ENCODE results near the gene HELZ.

The HELZ gene

DNA sequence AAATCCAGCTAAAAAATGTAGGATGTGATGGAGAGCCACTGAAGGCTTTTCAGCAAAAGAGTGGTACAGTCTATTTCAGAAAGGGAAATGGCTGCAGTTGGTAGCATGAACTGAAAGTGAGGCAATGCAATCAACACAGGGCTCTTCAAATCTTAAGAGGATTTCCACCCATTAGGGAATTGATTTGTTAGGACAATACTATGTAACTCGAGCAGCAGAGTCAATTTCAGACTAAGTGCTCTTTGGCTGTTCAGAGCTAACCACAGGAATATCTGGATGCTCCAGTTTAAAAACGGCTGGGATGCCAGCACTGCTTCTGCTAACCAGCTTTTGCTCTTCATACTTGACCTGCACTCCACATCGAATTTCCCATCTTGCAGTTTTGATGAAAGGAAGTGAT is 176.0 kb downstream of the HELZ start:
- DNase-seq, result peak; percentile 49

DNA sequence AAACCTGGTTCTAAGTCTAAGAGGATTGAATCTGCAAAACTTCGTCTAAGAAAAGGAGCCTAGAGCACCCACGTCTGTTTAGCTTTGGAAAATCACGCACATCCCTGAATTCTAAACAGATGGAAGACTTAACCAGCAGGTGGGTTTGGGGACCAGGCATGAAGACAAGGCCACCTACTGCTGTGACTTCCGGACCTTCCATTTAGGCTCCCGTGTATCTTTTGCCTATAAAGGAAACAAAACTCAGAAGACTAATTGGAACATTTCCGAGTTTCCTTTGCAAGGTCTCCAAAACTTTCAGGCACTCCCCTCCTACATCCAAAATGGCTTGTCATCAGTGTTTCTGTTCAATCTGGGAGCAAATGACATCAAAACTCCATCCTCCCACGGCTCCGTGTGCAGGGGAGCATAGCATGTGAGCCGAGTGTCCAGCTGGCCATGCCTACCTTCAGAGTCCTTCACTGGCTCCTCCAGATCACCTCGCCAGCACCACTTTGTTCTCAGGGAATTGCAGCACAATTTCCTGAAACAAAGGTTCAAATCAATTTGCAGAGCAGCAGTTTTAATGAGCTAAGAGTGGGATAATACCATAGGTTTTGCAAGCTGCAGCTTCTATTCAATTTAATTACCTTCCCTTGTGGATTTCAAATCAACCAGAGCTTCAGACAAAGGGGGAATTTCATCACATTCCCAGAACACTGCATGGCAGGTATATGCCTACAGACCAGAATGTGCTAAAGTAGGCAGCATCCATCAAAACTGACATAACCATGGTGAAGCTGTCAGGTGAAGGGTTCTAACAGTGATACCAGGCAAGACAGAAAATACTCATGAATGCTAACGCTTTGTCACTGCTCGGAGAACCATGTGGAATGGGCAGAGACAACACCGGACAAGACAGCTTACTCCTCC is 177.2 kb downstream of the HELZ start:
- DNase-seq, result no peak

DNA sequence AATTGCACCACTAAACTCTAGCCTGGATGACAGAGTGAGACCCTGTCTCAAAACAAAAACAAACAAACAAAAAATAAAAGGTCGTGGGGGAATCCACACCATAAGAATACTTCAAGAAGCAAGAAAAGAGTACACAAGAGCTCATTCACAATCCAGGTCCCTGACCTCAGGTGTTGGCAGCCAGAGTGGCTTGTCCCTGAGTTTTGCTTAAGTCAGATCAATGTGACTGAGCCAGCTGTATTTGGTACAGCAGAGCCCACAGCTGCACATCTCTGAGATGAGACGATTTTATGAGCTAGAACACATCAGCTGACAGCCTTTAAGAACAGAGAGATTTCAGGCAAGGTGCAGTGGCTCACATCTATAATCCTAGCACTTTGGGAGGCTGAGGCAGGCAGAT is 178.3 kb downstream of the HELZ start:
- no peak for DNase-seq

DNA sequence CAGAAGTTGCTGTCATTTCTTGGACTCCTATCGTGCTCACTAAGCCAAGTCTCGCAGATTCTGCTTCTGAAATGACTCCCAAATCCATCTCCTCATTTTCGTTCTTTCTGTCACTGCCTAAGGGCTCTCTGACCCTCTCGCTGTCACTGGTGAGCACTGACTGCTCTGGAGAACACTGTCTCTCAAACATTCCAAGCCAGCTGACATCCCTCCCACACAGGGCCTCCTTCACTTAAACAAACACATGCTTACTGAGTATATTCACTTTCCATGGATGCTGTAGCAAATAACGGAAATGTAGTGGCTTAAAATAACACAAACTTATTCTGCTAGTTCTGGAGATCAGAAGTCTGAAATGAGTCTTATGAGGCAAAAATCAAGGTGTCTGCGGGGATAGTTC is 181.9 kb downstream of the HELZ start:
- DNase-seq, result no peak

DNA sequence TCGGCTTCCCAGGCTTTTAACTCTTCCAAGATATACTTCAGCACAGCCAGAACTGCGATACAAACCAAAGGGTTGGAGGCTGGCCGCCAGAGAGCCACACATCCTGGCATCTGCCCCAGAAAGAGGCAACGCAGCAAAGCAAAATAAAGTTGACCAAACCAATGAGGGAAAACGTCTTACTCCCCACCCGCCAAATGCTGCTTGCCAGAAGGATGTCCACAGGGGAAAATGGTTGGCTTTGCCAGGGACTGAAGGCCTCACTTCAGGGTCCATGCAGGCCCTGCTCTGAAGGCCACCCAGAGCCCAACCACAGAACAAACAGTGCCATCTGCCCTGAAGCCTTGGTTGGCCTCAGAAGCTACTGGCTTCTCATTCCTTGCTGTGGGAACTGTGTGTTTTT is 185.6 kb downstream of the HELZ start:
- DNase-seq, result no peak

DNA sequence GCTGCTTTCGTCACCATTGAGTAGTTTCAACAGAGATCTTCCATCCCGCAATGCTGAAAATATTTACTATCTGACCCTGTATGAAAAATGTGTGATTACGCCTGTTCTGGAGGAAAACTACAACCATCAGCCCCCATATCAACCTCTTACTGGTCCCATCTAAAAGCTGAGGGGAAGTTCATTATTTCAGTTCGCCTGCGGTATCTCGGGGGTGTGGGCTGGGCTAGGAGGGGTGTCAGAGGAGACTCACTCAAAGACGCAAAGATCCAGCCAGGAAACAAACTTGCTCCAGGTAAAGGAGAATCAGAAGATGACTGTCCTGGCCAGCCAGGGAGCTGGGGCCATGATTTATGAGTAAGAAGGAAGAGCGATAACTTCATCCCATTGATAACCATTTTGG is 187.0 kb downstream of the HELZ start:
- DNase-seq, result no peak

DNA sequence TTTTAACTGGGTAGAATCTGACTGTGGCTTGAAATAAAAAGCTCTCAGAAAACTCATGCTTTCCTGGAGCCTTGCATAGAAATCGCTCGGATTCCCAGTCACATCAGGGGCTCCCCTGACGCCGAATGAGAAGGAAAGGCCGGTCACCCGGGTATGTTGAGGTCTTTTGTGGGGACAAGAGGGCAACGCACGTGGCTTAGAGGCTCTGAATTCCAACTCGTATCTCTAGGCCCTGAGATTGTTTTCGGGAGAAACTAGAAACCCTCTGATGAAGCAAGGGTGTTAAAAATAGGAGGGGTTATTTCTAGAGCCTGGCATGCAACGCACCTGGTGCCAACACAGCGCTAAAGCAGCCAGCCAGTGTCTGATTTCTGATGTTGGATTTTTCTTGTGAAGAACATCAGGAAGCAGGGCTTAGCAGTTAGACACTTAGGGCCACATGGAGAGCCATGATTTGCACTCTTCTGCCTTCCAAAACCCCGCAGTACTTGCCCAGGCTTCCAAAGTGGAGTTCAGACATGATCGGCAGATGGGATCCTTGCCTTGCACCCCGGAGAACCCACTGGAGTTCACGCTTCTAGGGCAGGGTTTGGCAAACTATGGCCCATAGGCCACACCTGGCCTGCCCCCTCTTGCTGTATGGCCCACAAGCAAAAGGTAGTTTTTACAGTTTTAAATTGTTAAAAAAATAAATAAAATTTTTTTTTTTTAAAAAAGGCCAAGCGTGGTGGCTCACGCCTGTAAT is 188.1 kb downstream of the HELZ start:
- DNase-seq, result no peak

DNA sequence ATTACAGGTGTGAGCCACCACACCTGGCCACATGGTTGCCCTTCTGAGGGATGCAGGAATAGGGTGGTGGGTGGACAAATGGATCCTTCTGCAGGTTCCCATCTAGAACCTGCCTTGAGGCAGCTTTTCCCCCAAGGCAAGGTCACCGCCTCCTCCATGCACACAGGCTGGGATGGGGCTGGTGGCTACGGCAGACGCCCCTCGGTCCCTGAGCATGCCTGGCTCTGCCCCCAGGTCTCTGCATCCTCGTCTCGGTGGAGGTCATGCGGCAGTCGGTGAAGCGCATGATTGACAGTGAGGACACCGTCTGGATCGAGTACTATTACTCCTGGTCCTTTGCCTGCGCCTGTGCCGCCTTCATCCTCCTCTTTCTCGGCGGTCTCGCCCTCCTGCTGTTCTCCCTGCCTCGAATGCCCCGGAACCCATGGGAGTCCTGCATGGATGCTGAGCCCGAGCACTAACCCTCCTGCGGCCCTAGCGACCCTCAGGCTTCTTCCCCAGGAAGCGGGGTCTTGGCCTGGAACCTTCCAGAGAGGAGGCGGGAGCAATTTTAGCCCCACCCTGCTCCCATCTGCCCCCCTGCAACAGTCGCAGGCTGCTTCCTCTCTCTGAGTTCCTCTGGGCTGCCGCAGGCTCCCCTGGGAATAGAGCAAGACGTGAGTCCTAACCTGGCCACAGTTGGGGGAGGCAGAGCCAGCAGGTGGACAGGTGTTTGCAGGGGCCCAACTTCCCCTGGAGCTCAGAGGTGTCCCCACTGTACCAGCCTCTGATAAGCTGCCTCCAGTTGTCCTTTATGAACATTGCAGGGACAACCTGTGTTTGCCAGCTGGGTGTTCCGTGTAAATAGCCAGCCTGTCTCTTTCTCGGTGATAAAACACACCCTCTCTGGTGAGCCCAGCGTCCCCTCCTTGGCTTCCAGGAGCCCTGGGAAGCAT is 188.9 kb downstream of the HELZ start:
- no peak for DNase-seq

DNA sequence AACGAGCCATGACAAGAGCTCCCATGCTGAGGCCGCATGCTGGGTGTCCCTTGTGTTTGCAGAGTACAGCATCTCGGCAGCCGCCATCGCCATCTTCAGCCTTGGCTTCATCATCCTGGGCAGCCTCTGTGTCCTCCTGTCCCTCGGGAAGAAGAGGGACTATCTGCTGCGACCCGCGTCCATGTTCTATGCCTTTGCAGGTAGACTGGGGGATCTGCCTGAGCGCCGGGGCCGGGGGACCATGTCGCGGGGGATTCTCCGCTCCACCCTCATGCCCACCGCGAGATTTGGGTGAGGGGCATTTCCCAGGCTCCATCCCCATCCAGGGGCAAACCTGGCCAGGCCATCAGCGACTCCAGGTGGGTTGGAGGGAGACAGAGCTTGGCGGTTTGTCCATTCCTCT is 190.0 kb downstream of the HELZ start:
- no peak for DNase-seq

DNA sequence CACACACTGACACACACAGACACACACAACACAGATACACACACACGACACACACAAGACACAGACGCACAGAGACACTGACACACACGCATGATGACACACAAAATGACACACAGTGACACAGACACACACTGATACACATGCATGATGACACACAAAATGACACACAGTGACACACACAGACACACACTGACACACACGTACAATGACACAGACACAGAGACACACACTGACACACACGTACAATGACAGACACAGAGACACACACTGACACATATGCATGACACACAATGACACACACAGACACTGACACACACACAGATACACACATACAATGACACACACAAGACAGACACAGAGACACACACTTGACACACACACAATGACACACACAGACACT is 190.4 kb downstream of the HELZ start:
- no peak for DNase-seq

DNA sequence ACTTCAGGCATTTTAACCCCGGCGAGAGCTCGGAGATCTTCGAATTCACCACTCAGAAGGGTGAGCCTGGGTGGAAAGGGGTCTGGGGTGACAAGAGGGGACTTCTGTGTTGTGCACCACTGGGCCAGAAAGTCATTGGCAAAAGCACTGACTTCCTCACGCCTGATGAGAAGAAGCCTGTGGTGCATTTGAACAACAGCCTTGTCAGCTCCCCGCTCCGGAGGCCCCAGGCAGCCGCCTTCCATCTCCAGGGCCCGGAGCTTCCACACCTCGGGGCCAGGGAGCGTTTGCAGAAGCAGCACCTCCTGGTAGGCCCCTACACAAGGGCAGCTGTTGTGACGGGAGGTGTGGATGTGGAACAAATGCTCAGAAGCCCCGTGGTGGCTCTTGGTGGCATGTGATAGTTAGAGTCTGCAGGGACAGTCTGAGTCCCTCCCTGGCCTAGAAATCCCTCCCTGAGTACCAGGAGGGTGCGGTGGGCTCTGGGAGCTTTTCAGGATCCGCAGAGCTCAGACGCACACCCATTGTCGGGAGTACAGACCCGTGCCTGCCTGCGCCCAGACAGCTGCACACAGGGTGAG is 190.9 kb downstream of the HELZ start:
- no peak for DNase-seq

DNA sequence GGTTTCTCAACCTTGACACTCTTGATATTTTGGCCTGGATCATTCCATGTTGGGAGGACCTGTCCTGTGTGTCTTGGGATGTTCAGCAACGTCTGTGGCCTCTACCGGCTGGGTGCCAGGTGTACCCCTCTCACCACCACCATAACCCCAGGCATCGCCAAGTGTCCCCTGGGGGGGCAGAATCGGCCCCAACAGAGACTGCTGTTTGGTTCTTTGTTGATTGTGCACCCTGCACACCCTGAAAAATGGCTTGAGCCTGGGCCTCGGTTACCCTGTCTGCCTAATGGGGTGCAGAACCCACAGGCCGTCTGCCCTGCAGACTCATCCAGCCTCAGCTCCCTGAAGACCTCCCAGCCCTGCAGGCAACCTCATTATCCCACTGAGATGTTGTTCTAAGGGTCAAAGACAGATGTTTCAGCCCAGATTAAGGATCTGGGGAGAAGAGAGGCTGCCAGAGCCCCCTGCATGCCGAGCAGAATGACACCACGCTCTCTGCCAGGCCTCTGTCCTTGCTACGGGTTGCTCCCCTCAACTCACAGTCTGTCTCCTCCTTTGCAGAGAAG is 191.5 kb downstream of the HELZ start:
- DNase-seq, result no peak

DNA sequence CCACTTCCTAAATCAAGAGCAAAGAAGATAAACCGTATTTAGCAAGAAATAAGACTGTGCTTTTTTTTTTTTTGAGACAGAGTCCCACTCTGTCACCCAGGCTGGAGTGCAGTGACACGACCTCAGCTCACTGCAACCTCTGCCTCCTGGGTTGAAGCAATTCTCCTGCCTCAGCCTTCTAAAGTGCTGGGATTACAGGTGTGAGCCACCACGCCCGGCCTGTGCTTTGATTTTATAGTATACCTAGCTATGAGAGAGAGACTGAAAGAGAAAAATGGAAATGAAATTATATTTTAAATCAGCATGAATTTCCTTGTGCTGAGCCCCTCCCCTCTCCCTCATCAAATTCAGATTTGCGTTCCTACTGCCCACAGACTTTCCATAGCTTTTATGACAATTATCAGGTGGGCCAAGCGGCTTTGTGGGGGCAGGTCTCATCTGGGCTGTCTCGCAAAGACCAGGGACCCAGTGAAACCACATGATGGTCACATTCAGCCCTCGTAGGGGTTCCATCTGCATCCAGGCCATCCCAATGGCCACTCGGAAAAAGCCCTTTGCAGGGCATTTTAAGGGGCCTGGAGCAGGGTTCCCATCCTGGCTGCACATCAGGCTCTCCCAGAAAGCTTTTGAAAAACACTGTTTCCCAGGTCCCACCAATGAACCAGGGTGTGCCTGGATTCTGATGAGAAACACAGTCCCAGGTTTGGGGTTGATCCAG is 192.1 kb downstream of the HELZ start:
- no peak for DNase-seq

DNA sequence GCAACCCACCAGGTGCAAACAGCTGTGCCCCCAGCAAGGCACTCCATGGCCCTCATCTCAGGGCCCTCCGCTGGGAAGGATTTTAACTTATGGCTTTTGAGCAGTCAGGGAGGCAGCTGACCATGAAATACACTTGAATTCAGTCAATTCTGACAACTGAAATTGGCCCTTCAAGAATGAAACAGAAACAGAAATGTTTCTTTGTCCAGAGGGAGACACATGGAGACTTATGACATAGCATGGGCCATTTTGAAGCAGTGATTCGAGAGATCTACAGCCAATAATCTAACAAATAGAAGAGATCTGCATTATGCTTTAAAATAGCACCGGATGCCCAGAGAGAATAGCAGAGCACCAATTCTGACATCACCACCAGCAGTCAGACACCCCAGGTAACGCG is 193.2 kb downstream of the HELZ start:
- no peak for DNase-seq

DNA sequence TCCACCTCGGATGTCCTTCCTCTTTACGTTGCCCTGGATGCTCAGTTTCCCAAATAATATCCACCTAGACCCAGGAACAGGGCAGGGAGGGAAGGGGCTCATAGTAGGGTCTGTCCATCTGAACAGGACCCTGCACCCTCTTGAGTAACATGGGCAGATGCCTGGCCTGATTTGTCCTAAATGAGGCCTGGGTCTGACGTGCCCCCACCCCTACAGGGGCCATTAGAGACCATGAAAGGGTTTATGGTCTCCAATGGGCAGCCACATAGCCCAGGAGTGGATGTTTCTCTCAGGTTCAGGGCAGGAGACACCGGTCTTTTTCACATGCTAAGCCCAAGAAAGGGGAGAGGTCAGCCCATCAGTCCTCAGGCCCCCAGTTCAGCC is 193.8 kb downstream of the HELZ start:
- no peak for DNase-seq

DNA sequence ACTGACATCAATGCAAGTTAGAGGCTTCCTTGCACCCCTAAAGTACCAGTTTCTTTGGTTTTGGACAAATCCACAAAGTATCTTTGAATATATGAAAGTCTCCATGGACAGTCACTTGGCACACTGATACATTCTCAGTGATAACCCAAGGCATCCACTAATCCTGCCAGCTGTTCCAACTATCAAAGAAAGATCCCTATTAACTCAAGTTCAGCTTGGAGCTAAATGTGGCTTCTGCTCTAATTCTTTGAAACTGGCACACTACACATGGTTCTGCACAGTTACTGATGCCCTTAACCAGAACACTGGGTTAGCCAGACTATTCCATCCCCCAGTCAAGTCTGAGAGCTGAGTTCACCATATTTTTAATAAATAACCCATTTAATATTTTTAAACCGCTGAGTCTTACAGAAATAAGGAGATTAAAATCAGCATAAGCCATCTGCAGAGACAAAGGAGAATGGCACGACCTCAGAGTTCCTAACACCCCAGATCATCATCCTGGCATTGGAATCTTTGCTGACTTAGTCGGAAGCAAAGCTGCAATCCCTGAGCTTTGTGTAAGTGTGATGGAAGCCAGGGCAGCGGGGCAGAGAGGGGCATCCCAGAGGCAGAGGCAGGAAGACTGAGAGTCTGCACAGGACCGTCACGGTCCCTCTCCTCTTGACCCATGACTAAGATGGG is 194.4 kb downstream of the HELZ start:
- DNase-seq, result no peak

DNA sequence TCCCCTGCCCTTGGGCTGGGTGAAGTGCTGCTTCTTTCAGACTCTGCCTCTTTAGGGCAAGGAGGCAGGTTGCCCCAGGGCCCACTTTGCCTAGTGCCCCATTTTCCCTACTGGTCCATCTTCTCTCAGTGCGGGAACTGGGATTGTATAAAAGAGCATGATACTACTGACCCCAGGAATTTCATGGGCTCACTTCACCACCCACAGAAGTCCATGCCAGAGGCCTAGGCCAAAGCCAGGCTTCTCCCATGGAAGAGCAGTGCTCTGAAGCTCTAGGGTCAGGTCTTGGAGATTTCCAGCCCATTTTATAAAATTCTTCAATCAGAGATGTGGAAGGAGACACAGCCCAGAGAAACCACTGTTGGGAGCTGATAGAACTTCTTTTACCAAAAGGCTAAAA is 194.9 kb downstream of the HELZ start:
- no peak for DNase-seq

DNA sequence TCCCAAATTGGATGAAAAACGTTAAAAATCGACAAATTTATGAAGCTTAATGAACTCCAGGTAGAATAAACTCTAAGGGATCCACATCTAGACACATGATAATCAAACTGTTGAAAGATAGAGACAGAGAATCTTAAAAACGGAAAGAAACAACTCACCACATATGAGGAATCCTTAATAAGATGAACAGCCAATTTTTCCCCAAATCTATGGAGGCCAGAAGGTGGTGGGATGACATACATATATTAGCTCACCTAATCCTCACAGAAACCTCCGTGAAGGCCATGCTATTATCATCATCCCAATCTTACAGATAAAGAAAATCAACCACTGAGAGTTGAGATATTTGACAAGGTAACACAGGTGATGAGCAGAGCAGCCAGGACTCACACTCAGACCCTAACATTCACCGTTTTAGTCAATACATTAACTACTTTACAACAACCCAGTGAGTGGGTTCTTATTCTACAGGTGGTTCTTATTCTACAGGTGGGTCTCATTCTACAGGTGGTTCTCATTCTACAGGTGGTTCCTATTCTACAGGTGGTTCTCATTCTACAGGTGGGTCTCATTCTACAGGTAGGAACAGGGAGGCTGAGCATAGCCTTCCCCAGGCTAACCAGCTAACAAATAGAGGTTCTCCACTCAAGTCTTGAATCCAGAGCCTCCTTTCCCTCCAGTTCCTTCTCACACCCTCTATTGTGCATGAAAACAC is 195.8 kb downstream of the HELZ start:
- no peak for DNase-seq

DNA sequence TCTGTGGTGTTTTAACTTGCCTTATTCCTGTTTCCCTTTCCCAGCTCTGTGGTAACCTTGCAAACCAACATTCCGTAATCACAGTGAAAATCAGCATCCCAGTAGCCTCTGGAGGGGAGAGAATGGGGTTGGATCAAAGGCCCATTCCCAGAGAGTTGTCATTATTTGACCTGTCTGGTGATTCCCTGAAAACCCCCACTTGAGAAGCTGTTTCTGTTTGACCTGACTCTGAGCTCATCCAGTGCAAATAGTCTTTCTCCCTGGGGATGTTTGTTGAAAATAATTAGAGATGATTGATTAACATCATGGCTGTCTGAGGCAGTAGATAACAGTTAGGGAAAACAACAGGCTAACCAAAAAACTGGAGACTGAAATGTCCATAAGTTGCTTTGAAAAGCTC is 197.6 kb downstream of the HELZ start:
- DNase-seq, result no peak

DNA sequence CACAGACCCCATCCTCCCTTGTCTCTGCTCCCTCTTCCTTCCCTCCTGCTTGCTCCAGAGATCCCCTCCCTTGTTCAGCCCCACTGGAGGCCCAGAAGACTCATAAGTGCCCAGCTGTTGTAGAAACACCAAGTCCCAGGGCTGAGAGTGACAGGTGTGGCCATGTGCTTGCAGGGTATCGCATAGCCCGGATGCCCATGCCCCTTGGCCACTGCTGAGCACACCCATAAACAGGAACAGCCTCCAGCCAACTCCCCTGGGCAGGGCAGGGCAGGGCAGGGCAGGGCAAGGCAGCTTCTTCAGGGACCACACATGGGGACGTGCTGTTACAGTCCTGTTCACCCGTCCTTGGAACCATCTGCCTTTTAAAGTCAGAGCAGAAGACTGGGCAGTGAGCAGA is 198.6 kb downstream of the HELZ start:
- DNase-seq, result no peak

DNA sequence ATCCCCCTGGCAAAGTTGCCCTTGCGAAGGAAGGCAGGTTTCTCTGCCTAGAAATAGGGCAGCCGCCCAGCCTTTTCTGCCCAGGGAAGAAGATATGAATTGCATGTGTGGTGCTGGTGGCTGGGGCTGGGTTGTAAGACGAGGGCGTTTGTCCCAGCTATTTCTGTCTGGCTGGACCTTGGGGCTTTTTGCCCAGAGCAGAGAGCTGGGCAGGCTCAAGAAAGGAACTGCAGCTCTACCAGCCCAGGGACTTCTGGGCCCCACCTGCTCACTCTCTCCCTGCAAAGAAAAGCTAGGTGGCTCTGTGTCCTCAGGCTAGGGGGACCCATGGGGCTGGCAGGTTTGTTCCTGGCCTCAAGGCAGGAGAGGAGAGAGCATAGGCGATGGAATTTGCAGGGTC is 200.1 kb downstream of the HELZ start:
- DNase-seq, result no peak
